Stimulated activated memory B cell treated with anti-CD40 and anti-IgM and Interleukin-4, amounts not matched to agents 10 μg/mL and 1 μg/mL and 100 μg/mL, for 72 hours (primary cell): ENCODE results near the gene MASP2.
"Not testable (repeated sequence)": the region's sequence is repeated elsewhere in the genome, so short reads cannot be mapped to it uniquely, and the experiment has no call there.

ENCODE experiments used
- ATAC-seq: fragments of 150-1000 bp; cut with Tn5 transposase; 2 replicates; pipeline ENCODE4 v1.10.0; 2021
- H3K27ac Mint-ChIP-seq: one replicate; pipeline ENCODE4 v1.8.0; 2022; ENCODE audit warnings: mild to moderate bottlenecking, mixed read lengths
- H3K27me3 Mint-ChIP-seq: one replicate; pipeline ENCODE4 v1.8.0; 2022; ENCODE audit warnings: mixed read lengths
- H3K36me3 Mint-ChIP-seq: one replicate; pipeline ENCODE4 v1.8.0; 2022; ENCODE audit warnings: mixed read lengths
- H3K4me1 Mint-ChIP-seq: one replicate; pipeline ENCODE4 v1.8.0; 2022; ENCODE audit warnings: mixed read lengths
- H3K4me3 Mint-ChIP-seq: one replicate; pipeline ENCODE4 v1.8.0; 2022; ENCODE audit warnings: mild to moderate bottlenecking, moderate library complexity, mixed read lengths
- H3K9me3 Mint-ChIP-seq: one replicate; pipeline ENCODE4 v1.8.0; 2022; ENCODE audit warnings: mixed read lengths

Gene MASP2

DNA sequence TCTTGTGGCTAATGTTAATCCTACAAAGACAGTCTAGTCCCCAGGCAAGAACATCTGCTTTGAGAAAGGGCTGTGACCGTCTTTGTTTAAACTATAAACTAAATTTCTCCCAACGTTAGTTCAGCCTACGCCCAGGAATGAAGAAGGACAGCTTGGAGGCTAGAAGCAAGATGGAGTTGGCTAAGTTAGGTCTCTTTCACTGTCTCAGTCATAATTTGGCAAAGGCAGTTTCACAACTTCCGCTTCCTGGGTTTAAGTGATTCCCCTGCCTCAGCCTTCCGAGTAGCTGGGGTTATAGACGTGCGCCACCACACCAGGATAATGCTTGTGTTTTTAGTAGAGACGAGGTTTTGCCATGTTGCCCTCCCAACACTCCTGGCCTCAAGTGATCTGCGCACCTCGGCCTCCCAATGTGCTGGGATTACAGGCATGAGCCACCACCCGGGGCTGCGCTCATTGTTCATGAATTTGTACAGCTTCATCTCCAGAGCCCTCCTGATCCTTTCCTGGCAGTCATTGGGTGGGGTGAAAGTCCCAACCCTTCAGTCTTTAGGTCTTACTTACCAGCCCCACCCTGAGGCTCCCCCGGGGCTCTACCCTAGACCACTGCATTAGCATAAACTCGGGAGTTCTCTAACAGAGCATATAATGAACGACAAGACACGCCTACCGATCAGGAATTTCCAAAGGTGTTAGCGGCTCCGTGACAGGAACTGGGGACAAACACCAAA is 4.9 kb upstream of the MASP2 start:
- H3K27me3 Mint-ChIP-seq: no peaks in the 10 kb centered on the region
- H3K4me3 Mint-ChIP-seq: peak overlapping the region; percentile 21
- H3K27ac Mint-ChIP-seq: peak overlapping the region; percentile 57
- H3K9me3 Mint-ChIP-seq: no peaks in the 10 kb centered on the region
- ATAC-seq: no peak
- H3K4me1 Mint-ChIP-seq: peaks cover 21% of the 10 kb centered on the region
- H3K36me3 Mint-ChIP-seq: peaks cover 21% of the 10 kb centered on the region

DNA sequence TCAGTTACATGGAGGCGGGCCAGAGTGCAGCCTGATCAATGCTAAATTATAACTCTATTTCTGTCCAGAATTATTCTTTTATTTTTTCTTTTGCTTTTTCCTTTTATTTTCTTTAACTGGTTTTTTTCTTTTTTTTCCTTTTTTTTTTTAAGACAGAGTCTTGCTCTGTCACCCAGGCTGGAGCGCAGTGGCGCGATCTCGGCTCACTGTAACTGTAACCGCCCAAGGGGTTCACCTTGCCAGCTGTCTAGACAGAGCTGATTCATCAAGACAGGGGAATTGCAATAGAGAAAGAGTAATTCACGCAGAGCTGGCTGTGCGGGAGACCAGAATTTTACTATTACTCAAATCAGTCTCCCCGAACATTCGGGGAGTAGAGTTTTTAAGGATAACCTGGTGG is 4.1 kb upstream of the MASP2 start:
- H3K4me1 Mint-ChIP-seq: peaks cover 20% of the 10 kb centered on the region
- peaks cover 15% of the 10 kb centered on the region for H3K36me3 Mint-ChIP-seq
- ATAC-seq, H3K9me3 Mint-ChIP-seq, H3K4me3 Mint-ChIP-seq, H3K27me3 Mint-ChIP-seq: not testable (repeated sequence)
- H3K27ac Mint-ChIP-seq: peak overlapping the region; percentile 57

DNA sequence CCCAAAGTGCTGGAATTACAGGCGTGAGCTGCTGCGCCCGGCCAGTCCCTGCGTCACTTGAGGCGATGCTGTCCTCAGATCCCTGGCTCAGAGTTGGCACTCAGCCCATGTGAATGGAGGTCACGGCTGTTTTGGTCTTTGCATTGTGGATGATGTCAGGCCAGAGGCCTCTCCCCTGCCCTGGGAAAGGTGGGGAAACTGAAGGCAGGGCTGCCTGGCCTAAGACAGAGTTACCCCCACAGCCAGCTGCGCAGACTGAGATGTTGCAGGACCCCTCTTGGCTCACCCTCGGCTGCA is 821 bp downstream of the MASP2 start:
- Mint-ChIP-seq H3K4me1 (no peaks in the 10 kb centered on the region), H3K9me3 (no peaks in the 10 kb centered on the region), H3K36me3 (no peaks in the 10 kb centered on the region), H3K27me3 (no peaks in the 10 kb centered on the region), H3K27ac (no peak overlapping the region), H3K4me3 (no peak overlapping the region)
- no peak for ATAC-seq

DNA sequence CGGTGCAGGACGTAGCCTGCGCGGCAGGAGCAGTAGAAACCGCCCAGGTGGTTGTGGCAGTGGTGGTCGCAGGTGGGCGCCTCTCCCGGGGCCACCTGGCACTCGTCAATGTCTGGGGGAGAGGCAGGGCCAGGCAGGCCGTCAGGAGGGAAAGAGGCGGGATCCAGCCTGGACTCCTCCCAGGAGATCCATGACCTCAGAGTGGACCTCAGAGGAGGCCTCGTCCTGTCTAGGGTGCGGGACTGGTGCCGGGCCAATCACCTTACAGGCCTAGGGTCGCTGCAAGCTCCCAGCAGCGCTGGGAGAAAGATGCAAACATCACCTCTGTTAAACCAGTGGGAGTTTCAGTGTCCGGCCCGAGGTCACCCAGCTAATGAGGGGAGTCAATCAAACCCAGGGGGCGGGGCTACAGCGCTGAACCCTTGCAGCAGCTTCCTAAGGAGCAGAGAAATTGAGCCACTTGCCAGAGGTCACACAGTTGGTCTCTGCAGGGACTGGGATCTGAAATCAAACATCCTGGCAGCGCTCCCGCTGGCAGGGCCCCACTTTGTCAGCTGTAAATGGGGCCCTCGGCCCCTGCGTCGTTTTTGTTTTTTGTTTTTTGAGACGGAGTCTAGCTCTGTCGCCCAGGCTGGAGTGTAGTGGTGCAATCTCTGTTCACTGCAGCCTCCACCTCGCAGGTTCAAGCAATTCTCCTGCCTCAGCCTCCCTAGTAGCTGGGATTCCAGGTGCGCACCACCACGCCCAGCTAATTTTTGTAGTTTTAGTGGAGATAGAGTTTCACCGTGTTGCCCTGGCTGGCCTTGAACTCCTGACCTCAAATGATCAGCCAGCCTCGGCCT is 1.4 kb downstream of the MASP2 start:
- H3K4me3 Mint-ChIP-seq: no peak overlapping the region
- H3K36me3 Mint-ChIP-seq: no peaks in the 10 kb centered on the region
- H3K9me3 Mint-ChIP-seq: no peaks in the 10 kb centered on the region
- ATAC-seq: peak; percentile 21
- no peaks in the 10 kb centered on the region for H3K27me3 Mint-ChIP-seq
- H3K27ac Mint-ChIP-seq: no peak overlapping the region
- H3K4me1 Mint-ChIP-seq: no peaks in the 10 kb centered on the region

DNA sequence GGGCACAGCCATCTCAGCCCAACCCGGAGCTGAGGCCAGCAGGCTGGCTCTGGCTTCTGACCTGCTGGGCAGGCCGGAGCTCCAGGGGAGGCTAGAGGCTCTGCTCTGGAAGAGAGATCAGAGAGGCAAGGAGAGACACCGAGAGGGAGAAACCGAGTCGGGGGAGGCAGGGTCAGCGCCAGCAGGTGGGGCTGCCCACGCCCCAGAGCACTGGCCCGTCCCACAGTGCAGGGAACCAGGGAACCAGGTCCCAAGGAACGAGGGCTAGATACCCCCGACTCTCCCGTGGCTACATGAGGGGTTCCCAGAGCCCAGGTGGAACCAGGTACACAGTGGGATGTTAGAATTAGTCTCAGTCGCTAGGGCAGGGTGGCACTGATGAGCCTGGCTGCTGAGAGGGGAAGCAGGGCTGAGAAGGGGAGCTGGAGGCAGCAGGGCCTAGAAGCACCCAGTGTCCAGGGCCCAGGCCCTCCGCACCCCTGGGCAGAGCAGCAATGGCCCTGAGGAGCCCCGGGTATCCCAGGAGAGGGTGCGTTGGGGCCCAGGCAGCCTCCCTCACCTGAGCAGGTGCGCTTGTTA is 2.1 kb downstream of the MASP2 start:
- no peaks in the 10 kb centered on the region for H3K9me3 Mint-ChIP-seq
- H3K27me3 Mint-ChIP-seq: no peaks in the 10 kb centered on the region
- ATAC-seq: peak; percentile 29

DNA sequence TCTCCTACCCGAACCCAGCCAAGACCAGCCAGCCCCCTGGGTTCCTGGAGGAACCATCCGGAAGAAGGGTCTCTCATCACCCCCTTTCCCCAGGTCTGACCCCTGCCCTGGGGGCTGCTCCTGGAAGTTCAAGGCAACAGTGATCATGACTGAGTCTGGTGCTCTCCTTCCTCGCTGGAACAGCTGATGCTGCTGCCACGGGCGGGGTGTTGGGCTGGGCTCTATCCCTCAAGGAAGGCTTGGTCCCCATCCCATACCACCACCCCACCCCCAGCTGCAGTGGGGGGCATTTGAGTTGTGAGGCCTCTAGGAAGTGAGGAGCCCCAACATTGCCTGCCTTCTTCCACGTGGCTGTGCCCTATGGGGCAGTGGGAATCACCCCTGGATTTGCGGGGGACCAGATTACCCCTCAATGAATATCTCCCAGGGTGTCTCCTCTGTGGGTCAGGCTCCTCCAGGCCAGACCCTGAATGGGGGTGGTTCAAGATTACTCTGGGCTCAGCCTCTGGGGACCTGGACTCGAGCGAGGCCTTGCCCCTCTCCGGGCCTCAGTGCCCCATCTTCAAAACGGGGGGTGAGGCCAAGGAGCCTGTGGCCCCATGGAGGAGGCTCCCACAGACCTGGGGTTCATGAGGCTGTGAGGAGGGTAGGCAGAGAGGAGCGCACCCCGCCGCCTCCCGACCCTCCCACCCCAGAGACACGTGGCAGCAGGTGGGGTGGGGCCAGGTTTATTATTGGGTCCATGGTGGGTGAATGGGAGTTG is 2.8 kb downstream of the MASP2 start:
- Mint-ChIP-seq H3K4me3 (no peak overlapping the region), H3K9me3 (no peaks in the 10 kb centered on the region), H3K36me3 (no peaks in the 10 kb centered on the region), H3K27me3 (no peaks in the 10 kb centered on the region), H3K4me1 (no peaks in the 10 kb centered on the region), H3K27ac (no peak overlapping the region)
- no peak for ATAC-seq

More for the DNA sequence above, 2.1 kb downstream of the MASP2 start:
- H3K4me3 Mint-ChIP-seq: no peak overlapping the region
- H3K27ac Mint-ChIP-seq: no peak overlapping the region
- H3K4me1 Mint-ChIP-seq: no peaks in the 10 kb centered on the region
- no peaks in the 10 kb centered on the region for H3K36me3 Mint-ChIP-seq

DNA sequence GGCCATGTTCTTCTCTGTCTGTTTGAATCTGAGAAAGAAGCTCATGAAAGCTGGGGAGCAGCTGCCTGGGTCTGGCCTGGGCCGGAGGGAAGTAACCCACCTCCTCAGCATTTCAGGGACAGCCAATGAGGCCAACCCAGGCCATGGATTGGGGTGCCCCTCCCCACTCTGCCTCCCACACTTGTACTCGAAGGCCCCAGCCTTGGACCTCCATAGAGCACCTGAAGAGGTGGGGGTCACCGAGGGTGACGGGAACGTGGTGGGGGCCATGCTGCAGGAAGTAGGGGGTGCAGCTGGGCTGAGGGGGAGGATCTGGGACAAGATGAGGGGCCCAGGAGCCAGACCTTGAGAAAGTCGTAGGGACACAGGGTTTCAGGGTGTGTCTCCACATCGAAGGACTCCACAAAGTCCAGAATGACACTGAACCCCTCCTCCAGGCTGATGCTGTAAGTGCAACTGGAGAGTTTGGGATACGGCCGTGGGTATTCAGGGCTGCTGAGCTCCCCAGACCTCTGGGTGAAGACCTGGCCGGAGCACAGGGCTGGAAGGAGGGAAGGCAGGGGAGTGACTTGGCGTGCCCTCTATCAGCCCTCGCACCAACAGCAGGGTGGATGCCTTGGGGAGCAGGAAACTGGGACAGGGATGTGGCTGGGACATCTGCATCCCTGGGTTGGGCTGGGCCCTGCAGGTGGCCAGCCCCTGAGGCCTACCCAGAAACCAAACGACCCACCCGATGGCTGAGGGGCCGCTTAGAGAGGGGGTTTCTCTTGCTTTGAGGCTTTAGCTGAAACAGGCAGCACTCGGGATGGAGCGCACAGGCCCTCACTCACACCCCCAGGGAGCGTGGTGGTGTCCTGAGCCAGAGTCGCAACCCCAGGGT is 3.8 kb downstream of the MASP2 start:
- Mint-ChIP-seq H3K27ac (no peak overlapping the region), H3K36me3 (no peaks in the 10 kb centered on the region), H3K9me3 (no peaks in the 10 kb centered on the region), H3K4me3 (no peak overlapping the region), H3K27me3 (no peaks in the 10 kb centered on the region), H3K4me1 (no peaks in the 10 kb centered on the region)
- ATAC-seq: no peak

DNA sequence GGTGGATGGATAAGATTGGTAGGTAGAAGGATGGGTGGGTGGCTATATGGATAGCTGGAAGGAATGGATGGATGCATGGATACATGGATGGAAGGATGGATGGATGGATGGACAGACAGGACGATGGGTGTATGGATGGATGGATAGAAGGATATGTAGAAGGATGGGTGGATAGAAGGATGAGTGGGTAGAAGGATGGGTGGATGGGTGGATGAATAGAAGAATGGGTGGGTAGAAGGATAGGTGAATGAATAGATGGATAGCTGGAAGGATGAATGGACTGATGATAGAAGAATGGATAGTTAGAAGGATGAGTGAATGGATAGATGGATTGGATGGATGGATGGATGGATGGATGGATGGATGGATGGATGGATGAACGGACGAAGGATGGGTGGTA is 5.0 kb downstream of the MASP2 start:
- H3K36me3 Mint-ChIP-seq: no peaks in the 10 kb centered on the region
- no peak overlapping the region for H3K27ac Mint-ChIP-seq
- no peak for ATAC-seq
- H3K27me3 Mint-ChIP-seq: no peaks in the 10 kb centered on the region
- no peaks in the 10 kb centered on the region for H3K9me3 Mint-ChIP-seq
- H3K4me1 Mint-ChIP-seq: no peaks in the 10 kb centered on the region
- no peak overlapping the region for H3K4me3 Mint-ChIP-seq

DNA sequence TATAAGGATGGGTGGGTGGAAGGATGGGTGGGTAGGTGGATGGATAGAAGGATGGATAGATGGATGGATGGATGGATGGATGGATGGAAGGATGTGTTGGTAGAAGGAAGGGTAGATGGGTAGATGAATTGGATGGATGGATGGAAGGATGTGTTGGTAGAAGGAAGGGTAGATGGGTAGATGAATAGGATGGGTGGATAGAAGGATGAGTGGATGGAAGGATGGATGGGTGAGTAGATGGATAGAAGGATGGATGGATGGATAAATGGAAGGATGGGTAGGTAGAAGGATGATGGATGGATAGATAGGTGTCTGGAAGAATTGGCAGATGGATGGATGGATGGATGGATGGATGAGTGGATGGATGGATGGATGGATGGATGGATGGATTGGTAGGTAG is 6.0 kb downstream of the MASP2 start:
- no peaks in the 10 kb centered on the region for H3K27me3 Mint-ChIP-seq
- no peak for ATAC-seq
- no peaks in the 10 kb centered on the region for H3K9me3 Mint-ChIP-seq
- no peak overlapping the region for H3K4me3 Mint-ChIP-seq
- H3K4me1 Mint-ChIP-seq: no peaks in the 10 kb centered on the region
- H3K27ac Mint-ChIP-seq: no peak overlapping the region
- H3K36me3 Mint-ChIP-seq: no peaks in the 10 kb centered on the region

DNA sequence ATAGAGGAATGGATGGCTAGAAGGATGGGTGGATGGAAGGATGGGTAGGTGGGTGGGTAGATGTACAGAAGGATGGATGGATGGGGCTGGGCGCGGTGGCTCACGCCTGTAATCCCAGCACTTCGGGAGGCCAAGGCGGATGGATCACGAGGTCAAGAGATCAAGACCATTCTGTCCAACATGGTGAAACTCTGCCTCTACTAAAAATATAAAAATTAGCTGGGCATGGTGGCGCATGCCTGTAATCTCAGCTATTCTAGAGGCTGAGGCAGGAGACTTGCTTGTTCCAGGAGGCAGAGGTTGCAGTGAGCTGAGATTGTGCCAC is 7.0 kb downstream of the MASP2 start:
- not testable (repeated sequence) for ATAC-seq, H3K27ac Mint-ChIP-seq, H3K4me1 Mint-ChIP-seq, H3K4me3 Mint-ChIP-seq, H3K9me3 Mint-ChIP-seq, H3K36me3 Mint-ChIP-seq, H3K27me3 Mint-ChIP-seq

DNA sequence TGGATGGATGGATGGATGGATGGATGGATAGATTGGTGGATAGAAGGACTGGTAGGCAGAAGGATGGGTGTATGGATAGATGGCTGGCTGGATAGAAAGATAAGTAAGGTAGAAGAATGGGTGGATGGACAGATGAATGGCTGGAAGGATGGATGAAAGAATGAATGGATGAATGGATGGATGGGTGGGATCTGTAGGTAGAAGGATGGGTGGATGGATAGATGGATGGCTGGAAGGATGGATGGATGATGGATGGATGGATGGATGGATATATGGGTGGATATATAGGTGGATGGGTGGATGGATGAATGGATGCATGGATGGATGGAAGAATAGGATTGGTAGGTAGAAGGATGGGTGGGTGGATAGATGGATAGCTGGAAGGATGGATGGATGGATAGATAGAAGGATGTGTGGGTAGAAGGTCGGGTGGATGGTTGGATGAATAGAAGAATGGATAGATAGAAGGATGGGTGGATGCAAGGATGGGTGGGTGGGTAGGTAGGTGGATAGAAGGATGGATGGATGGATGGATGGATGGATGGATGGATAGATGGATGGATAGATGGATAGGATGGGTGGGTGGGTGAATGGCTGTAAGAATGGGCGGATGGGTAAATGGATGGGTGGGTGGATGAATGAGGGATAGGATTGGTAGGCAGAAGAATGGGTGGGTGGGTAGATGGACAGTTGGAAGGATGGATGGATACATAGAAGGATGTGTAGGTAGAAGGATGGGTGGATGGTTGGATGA is 7.5 kb downstream of the MASP2 start:
- ATAC-seq: no peak
- Mint-ChIP-seq H3K27me3 (no peaks in the 10 kb centered on the region), H3K9me3 (no peaks in the 10 kb centered on the region), H3K4me1 (no peaks in the 10 kb centered on the region), H3K36me3 (no peaks in the 10 kb centered on the region), H3K4me3 (no peak overlapping the region), H3K27ac (no peak overlapping the region)

DNA sequence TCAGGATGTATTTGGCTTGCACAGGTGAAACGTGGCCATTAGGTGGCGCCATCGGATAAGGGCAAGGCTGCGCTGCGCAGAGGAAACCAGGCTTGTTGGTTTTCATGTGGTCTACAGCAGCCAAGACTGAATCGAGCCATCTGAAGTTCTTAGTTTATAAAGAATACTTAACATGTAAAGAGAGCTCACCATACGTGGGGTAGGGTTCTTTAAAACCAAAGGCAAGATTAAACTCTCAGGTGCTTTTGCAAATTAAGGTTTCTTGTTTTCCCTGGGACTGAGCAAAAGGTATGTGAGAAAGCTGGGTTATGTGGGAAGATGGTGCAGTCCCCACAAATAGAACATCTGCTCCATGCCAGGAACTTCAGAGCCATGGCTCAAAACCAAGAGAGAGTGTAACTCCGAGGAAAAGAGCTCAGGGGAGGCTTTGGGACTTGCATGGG is 9.3 kb downstream of the MASP2 start:
- H3K27ac Mint-ChIP-seq: no peak overlapping the region
- no peaks in the 10 kb centered on the region for H3K9me3 Mint-ChIP-seq
- ATAC-seq: peak; percentile 91
- H3K27me3 Mint-ChIP-seq: no peaks in the 10 kb centered on the region
- no peak overlapping the region for H3K4me3 Mint-ChIP-seq
- no peaks in the 10 kb centered on the region for H3K4me1 Mint-ChIP-seq
- H3K36me3 Mint-ChIP-seq: no peaks in the 10 kb centered on the region

DNA sequence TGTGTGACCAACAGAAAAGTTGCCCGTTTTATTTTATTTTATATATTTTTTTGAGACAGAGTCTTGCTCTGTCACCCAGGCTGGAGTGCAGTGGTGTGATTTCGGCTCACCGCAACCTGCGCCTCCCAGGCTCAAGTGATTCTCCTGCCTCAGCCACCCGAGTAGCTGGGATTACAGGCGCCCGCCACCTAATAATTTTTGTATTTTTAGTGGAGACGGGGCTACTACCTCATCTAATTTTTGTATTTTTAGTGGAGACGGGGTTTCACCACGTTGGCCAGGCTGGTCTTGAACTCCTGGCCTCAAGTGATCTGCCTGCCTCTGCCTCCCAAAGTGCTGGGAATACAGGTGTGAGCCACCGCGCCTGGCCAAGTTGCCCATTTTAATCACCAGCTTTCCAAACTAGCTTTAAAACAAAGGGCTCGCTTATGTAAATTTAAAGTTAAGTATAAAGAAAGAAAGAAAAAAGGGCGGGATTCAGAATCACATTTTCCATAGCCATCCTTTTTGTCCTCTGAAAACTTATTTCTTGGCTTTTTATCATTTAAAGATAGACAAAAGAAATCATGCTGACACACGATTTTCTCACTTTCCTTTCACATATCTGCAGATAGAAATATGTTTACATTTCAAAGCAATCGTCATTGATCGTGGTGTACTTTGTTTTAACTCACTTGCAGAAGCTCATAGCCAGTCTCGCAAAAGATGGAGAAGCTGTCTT is 9.9 kb downstream of the MASP2 start:
- H3K4me1 Mint-ChIP-seq, ATAC-seq, H3K36me3 Mint-ChIP-seq, H3K9me3 Mint-ChIP-seq, H3K27me3 Mint-ChIP-seq, H3K27ac Mint-ChIP-seq, H3K4me3 Mint-ChIP-seq: not testable (repeated sequence)
